Pancreas (tissue), 10 donors: ENCODE data around the gene MAP2K3. TPM values are rescaled to one million over a fixed set of nuclear protein-coding genes. Genes with fewer than 3 reads are reported as not detected.

Experiments
- ATAC-seq, 4 donors: fragments of 200-7000 bp; cut with Tn5 transposase; one replicate each; pipeline versions ENCODE4 v1.8.0 to v1.9.1; 2020; ENCODE audit warnings: mild to moderate bottlenecking in 4 of 4, moderate library complexity in 4 of 4
- DNase-seq, 6 donors: peaks; one replicate each; pipeline ENCODE4 v3.0.0-alpha.2; 2020
- FAIRE-seq: peaks from 2 replicates; lab custom pipeline; 2012; peaks lifted over from hg19 to GRCh38; lab: Jason Lieb, UNC
- H3K27ac ChIP-seq, 4 donors: fragments of 200-600 bp; sonication (generic); 1 replicate in 3 of 4; 2 replicates in 1 of 4; pipeline versions ENCODE4 v1.5.0 to v1.8.0; 2020
- H3K27me3 ChIP-seq, 4 donors: fragments of 200-600 bp; one replicate each; pipeline ENCODE4 v1.8.0; 2021
- H3K36me3 ChIP-seq, 3 donors: fragments of 200-600 bp; sonication (generic) in 1 of 3; one replicate each; pipeline versions ENCODE4 v1.5.0 to v1.8.0; 2020 to 2021
- H3K4me1 ChIP-seq, 3 donors: fragments of 200-600 bp; one replicate each; pipeline ENCODE4 v1.8.0; 2021
- H3K4me3 ChIP-seq, 4 donors: fragments of 200-600 bp; sonication (generic) in 2 of 4; one replicate each; pipeline versions ENCODE4 v1.5.0 to v1.8.0; 2020 to 2021
- H3K9me3 ChIP-seq, 4 donors: fragments of 200-600 bp; one replicate each; pipeline ENCODE4 v1.8.0; 2021
- WGBS, 2 donors: extraction: QIAGEN DNeasy Blood & Tissue Kit; methylation state at CpG; one replicate each; pipeline ENCODE4 v1.1.7; 2013; 5-methylcytosine and 5-hydroxymethylcytosine counted together
- intact Hi-C, 3 donors: fragments of 100-400 bp; cut with DNase I; formaldehyde crosslinking; loops; one replicate each; pipeline versions ENCODE4 v1.11.1 to v1.14.2; 2022
- polyA plus RNA-seq, 2 donors: library from polyadenylated mRNA; stranded (reverse); fragments of 200-250 nt; gene quantifications; one replicate each; pipeline ENCODE4 v1.2.3, GENCODE V29; 2013
- total RNA-seq, 6 donors: library from RNA; stranded (reverse); fragmentation: NEBNext Ultra II Directional in 4 of 6; extraction: Animal tissue kit (Norgen Biotek cat#: 25700) in 4 of 6; gene quantifications; one replicate each; pipeline versions ENCODE4 v1.2.1 to v1.2.4, GENCODE V29; 2021 to 2023
- TF ChIP-seq, protein P1 (sequence below), 4 donors: fragments of 200-600 bp; sonication (generic) in 3 of 4; IDR thresholded peaks; one replicate each; pipeline versions ENCODE4 v1.5.0 to v1.8.0; 2021; ENCODE audit warnings: antibody characterized with exemption in 4 of 4
- donor health status: healthy with polysubstance abuse.
- donor health status: DM: no; HTN: no; CAD: no; lungs with moderate emphysema.
- donor health status: DM: no; HTN: no; CAD: no.
- donor health status: control.
- donor health status: control.
- donor health status: Bipolar disorder and iron deficiency.
- donor health status: DM: yes; HTN: yes; CAD: no.
- donor health status: DM: no; HTN: no; CAD: no.
- donor health status: DM: no; HTN: no; CAD: no.
- donor health status: DM: yes; HTN: yes; CAD: no.

Gene MAP2K3
- total and polyA plus RNA-seq, 8 donors = 16.4 to 40.9 (median 22.0) TPM

DNA sequence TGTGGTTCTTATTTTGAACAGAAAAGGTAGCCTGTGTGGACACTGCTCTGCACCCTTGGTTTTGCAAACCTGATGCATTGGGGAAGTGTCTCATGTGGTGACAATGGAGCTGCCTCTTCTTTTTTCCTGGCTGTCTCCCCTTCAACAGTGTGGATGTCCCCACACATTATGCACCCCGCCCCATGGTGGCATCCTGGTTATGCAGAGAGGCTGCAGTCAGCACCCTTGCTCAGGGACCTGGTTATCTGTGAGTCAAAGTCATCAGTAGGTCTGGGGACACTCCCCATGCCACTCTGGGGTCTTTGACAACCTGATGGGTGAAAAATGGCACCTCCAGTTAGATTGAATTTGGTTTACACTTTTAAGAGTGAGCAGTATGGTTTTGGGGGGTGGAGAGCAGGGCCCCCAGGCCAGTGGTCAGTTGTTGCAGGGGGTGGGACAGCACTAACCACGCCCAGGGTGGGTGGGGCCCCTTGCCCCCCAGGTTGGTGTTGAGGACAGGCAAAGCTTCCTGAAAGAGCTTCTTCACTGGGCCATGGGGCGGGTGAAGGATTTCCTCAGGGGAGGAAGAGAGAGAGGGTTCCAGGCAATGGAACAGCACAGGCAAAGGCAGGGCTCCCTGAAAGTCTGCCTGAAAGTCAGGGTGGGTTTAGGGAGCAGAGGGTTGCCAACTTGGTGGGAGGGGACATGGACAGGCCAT is 67.0 kb downstream of the MAP2K3 start:
- H3K9me3 ChIP-seq = no peaks in the 10 kb centered on the region
- no peaks in the 10 kb centered on the region for H3K27me3 ChIP-seq
- intact Hi-C loops = no loop called here
- TF ChIP-seq, protein P1, sequence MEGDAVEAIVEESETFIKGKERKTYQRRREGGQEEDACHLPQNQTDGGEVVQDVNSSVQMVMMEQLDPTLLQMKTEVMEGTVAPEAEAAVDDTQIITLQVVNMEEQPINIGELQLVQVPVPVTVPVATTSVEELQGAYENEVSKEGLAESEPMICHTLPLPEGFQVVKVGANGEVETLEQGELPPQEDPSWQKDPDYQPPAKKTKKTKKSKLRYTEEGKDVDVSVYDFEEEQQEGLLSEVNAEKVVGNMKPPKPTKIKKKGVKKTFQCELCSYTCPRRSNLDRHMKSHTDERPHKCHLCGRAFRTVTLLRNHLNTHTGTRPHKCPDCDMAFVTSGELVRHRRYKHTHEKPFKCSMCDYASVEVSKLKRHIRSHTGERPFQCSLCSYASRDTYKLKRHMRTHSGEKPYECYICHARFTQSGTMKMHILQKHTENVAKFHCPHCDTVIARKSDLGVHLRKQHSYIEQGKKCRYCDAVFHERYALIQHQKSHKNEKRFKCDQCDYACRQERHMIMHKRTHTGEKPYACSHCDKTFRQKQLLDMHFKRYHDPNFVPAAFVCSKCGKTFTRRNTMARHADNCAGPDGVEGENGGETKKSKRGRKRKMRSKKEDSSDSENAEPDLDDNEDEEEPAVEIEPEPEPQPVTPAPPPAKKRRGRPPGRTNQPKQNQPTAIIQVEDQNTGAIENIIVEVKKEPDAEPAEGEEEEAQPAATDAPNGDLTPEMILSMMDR (IDR thresholded peaks at IDR 0.05) = no peak
- no peak for FAIRE-seq
- H3K27ac ChIP-seq = no peak overlapping the region
- no peak overlapping the region for H3K4me3 ChIP-seq
- peak in 2 of 6 donors; percentile 25 to 37 for DNase-seq
- no peak for ATAC-seq
- no peaks in the 10 kb centered on the region for H3K36me3 ChIP-seq
- 44 to 55% methylated on average over 3 of the region's 3 CpGs for WGBS, 2 donors
- H3K4me1 ChIP-seq = no peaks in the 10 kb centered on the region

DNA sequence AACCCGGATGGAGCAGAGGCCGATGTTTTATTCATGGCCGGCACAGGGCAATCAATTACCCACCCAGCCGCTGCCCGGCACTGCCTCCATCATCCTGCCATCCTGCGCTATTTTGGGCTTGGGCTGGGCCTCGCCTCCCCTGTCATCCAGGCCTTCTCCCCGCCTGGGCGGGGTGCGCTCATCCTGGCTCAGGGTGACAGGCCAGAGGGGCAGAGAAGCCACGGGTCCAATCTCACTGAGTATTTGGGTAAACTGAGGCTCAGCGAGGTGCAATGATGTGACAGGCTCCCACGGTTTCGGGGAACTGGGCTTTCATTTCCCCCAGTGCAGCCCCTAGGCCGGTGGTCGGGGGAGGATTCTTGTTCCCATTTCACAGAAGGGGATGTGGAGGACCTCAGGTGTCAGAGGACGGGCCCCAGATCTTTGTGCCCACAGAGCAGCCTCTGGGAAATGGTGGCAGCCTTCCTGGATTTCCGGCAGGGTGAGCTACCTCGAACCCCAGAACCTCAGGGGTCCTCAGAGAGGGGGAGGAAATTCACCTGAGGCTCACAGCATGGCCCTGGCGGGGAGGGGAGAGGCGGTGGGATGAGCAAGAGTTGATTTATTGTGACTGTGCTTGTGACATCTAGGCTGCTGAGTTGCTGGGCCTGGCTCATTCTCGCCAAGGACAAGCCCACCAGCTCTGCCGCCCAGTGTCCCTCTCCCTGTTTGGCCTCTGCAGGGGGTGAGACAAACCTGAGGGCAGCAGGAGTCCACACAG is 67.9 kb downstream of the MAP2K3 start:
- no peak overlapping the region for H3K27ac ChIP-seq
- ATAC-seq = no peak
- FAIRE-seq = no peak
- peak in 2 of 6 donors; percentile 32 to 49 for DNase-seq
- intact Hi-C loops = no loop called here
- H3K4me1 ChIP-seq = no peaks in the 10 kb centered on the region
- H3K27me3 ChIP-seq = no peaks in the 10 kb centered on the region
- TF ChIP-seq, protein P1 (IDR thresholded peaks at IDR 0.05) = no peak
- H3K4me3 ChIP-seq = no peak overlapping the region
- no peaks in the 10 kb centered on the region for H3K9me3 ChIP-seq
- no peaks in the 10 kb centered on the region for H3K36me3 ChIP-seq
- WGBS, 2 donors = 72 to 80% methylated on average over 23 of the region's 23 CpGs

- TF ChIP-seq, protein P1 (IDR thresholded peaks at IDR 0.05) = no peak
- Histone ChIP-seq H3K27me3 (no peaks in the 10 kb centered on the region), H3K4me1 (no peaks in the 10 kb centered on the region), H3K36me3 (no peaks in the 10 kb centered on the region), H3K27ac (no peak overlapping the region), H3K4me3 (no peak overlapping the region), H3K9me3 (no peaks in the 10 kb centered on the region)
- ATAC-seq = no peak
- 70 to 77% methylated on average over 8 of the region's 8 CpGs for WGBS, 2 donors
- DNase-seq = peak in 1 of 6 donors; percentile 37
- intact Hi-C loops = no loop called here
- no peak for FAIRE-seq
These were observed 68.4 kb downstream of the MAP2K3 start for GRCh38 chr17:21352981-21353265.

GRCh38 chr17:21353326-21354010 is 69.0 kb downstream of the MAP2K3 start:
- ATAC-seq = peak in 1 of 4 donors; percentile 43
- DNase-seq = peak in 2 of 6 donors; percentile 6 to 22
- intact Hi-C loops = no loop called here

More at GRCh38 chr17:21353326-21354010, 69.0 kb downstream of the MAP2K3 start:
- no peaks in the 10 kb centered on the region for H3K27me3 ChIP-seq
- H3K4me3 ChIP-seq = no peak overlapping the region
- no peaks in the 10 kb centered on the region for H3K36me3 ChIP-seq
- no peak for FAIRE-seq
- WGBS, 2 donors = 74 to 79% methylated on average over 13 of the region's 13 CpGs
- TF ChIP-seq, protein P1 (IDR thresholded peaks at IDR 0.05) = no peak
- H3K4me1 ChIP-seq = no peaks in the 10 kb centered on the region
- no peaks in the 10 kb centered on the region for H3K9me3 ChIP-seq
- no peak overlapping the region for H3K27ac ChIP-seq
